GM19324 (cell line): Measurements from ENCODE around the gene SLC25A1.

Experiments used
- ATAC-seq: cut with Tn5 transposase; IDR thresholded peaks from one replicate; pipeline ENCODE4 v1.9.1; 2021; ENCODE audit warnings: mild to moderate bottlenecking, moderate library complexity; ENCODE audit not compliant: unreplicated experiment, low FRiP score

SLC25A1 gene

DNA sequence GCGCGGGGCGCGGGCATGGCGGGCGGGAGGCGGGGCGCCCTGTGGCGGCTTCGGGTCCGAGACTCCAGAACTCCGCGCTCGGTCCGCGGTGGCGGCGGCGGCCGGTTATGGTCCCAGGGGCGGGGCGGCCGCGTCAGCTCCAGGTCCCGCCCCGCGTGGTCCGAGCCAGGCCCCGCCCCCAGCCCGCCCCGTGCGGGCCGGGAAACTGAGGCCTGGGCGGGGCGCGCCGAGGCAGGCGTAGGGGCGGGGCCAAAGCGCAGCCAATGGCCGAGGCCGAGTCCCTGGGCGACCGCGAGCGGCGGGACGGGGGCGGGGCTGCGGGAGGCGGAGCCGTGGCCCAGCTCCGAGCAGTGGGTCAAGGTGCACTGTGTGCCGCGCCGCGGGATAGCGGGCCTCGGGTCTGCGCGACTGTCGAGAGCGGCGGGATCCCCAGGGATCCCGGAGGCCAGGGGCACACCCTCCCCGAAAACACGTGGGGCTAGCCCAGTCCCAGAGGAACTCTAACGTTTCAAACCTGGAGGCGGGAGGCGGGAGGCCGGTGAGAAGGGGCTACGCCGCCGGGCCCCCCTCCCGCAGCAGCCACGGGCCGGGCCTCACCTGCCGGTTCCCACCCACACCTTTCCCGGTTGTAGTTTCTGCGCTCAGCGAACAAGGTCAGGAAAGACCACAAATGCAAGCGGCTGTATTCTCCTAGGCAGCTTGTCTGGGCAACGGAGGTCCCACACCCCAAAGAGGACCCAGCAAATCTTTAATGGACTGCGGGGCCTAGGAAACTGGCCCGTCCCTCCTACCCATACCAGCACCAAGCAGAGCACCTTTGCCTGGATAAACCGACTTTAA lies at the start of gene SLC25A1:
SLC25A1 (minus strand) TSS at position 80 of the 840 bp plus-strand sequence; CDS start at position 17, 63 bp downstream.
- peak; percentile 73 for ATAC-seq

DNA sequence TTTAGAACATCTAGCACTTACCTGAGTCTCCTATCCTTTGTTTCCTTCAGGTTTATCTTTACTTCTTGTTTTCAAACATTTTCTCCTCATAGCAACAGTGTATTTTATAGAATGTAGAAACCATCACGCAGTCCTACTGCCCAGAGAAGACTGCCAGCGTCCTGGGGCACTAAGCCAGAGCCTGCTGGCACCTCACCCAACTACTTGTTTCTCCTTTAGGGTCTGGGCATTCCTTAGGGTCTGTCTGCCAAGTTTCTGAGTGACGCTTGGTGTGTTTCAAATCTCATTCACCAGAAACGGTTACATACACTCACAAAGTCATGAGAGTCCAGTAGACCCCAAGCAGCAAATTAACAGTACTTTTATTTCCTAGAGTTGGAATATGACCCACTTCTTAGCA lies 49.6 kb upstream of the SLC25A1 start:
- ATAC-seq = no peak

DNA sequence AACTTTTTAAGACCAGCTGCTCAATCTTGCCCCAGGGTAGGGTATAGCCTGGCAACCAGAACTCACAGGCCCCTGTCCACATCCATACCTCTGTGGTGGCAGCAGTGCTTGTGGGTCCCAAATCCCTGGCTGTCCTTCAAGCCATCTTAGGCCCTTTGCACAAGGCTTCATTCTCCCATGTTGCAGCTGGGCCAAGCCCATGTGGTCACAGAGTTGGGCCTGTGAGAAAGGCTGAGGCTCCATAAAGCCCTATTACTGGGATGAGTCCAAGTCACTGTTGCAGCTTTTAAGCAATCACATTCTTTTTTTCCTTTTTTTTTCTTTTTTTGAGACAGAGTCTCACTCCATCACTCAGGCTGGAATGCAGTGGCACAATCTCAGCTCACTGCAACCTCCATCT lies 47.9 kb upstream of the SLC25A1 start:
- ATAC-seq = no peak

- no peak for ATAC-seq
Measured at GRCh38 chr22:19225560-19225959, 47.0 kb upstream of the SLC25A1 start.

GRCh38 chr22:19224985-19225384 lies 46.4 kb upstream of the SLC25A1 start:
- no peak for ATAC-seq

GRCh38 chr22:19224557-19224956 lies 46.0 kb upstream of the SLC25A1 start:
- ATAC-seq = no peak

DNA sequence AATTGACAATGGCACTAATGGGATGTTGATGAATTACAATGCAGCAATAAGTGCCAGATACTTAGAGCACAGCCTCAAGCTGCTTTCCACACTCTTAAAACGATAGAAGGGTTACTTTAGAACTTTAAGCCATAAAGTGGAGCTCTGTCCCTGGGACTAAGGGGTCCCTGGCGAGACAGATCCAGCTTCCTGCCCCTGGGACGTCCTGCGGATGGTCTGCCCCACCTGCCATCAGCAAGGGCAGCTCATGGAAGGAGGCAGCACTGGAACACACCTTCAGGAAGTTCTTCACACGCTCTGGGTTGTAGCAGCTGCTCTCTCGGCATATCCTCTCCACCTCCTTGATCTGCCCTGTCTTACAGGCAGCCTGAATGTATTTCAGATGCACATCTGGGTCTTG lies 45.1 kb upstream of the SLC25A1 start:
- no peak for ATAC-seq

- no peak for ATAC-seq
Measured at GRCh38 chr22:19223110-19223509, 44.6 kb upstream of the SLC25A1 start.

GRCh38 chr22:19222242-19223005 lies 43.9 kb upstream of the SLC25A1 start:
- no peak for ATAC-seq

- no peak for ATAC-seq
Measured at GRCh38 chr22:19220867-19221266, 42.3 kb upstream of the SLC25A1 start.

GRCh38 chr22:19218541-19219233 lies 40.2 kb upstream of the SLC25A1 start:
- ATAC-seq = no peak

DNA sequence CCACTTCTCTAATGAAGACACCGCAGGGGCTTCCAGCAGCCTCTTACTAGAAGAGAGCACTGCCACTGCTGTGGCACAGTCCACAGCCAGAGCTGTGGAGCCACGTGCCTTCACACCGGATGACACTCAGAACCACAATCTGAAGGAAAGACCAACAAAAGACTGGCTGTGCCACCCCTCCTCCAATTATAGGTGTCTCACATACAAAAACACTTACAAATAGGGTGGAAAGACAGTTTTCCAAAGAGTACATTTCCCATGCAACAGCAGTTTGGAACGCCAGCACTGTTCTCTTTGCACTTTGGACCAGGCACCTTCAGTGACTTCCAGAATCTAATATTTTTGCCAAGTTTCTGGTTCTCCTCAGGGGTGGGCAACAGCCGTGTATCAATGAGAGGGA lies 38.0 kb upstream of the SLC25A1 start:
- no peak for ATAC-seq

- ATAC-seq = no peak
Measured at GRCh38 chr22:19215360-19215759, 36.8 kb upstream of the SLC25A1 start.

GRCh38 chr22:19214078-19214473 lies 35.5 kb upstream of the SLC25A1 start:
- no peak for ATAC-seq

DNA sequence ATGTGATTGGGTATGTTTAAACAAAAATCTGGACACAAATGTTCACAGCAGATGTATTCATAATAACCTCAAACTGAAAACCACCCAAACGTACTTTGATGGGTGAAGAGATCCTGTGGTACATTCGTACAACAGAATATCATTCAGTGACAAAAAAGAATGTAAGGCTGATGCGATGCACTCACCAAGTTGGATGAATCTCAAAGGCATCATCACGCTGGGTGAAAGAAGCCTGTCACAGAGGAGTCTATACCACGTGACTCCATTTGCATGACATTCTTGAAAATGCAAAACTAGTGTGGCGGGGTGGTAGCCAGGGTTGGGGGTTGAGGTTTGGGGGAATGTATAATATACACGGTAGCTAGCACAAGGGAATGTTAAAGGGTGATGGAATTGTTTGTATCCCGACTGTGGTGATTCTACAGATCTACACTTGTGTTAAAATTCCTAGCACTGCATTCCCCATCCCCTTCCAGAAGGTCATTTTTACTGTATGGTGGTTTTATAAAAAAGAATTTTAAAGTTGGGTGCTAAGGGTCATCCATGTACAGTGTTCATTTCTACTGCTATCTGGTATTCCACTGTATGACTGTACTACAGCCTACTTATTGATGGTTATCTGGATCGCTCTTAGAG lies 35.0 kb upstream of the SLC25A1 start:
- no peak for ATAC-seq

GRCh38 chr22:19213001-19213400 lies 34.5 kb upstream of the SLC25A1 start:
- no peak for ATAC-seq

DNA sequence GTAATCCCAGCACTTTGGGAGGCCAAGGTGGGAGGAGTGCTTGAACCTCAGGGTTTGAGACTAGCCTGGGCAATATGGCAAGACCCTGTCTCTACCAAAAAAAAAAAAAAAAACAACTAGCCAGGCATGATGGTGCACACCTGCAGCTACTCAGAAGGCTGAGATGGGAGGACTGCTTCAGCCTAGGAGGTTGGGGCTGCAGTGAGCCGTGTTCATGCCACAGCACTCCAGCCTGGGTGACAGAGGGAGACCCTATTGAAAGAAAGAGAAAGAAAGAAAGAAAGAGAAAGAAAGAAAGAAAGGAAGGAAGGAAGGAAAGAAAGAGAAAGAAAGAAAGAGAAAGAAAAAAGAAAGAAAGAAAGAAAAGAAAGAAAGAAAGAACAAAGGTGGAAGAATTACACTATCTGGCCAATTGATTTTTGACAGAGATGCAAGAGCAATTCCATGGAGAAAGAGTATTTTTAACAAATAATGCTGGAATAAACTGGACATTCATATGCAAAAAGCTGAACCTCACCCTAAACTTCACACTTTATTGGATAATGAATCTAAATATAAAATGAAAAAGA lies 33.9 kb upstream of the SLC25A1 start:
- no peak for ATAC-seq

DNA sequence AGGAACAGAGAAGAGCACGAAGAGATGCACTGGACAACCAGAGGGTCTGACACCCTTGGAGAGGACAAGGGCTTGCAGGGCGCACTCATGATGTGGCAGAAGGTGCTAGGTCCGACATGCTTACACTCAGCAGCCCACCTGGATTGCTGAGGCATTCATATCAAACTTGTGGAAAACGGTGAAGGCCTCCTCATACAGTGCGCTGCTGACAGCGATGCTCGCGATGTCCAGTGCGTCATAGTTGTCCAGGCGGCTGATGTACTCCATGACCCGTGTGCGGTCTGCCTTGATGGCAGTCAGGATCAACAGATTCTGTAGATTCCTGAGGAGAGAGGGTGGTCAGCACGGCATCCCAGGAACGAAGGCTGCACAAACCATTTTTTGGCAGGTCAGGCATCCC lies 31.7 kb upstream of the SLC25A1 start:
- no peak for ATAC-seq

- no peak for ATAC-seq
Measured at GRCh38 chr22:19208287-19208847, 29.8 kb upstream of the SLC25A1 start.

- ATAC-seq = no peak
Measured at GRCh38 chr22:19207884-19208283, 29.3 kb upstream of the SLC25A1 start.
